Neutrophil (primary cell): Measurements from ENCODE around the gene DSP.

Experiments used
- H3K27ac ChIP-seq: fragments of 200-600 bp; sonication (generic); 2 replicates; pipeline ENCODE4 v1.5.1; 2016; ENCODE audit warnings: mild to moderate bottlenecking, moderate library complexity
- H3K27me3 ChIP-seq: fragments of 200-600 bp; sonication (generic); 2 replicates; pipeline ENCODE4 v1.6.0; 2016; ENCODE audit warnings: mild to moderate bottlenecking
- H3K36me3 ChIP-seq: fragments of 200-600 bp; sonication (generic); 2 replicates; pipeline ENCODE4 v1.5.1; 2017
- H3K4me1 ChIP-seq, 2 experiments: fragments of 200-600 bp in 1 of 2; sonication (generic) in 1 of 2; 1 replicate in 1 of 2; 2 replicates in 1 of 2; pipeline versions ENCODE4 v1.5.1 to v1.6.1; 2013 to 2016; ENCODE audit warnings: low read depth in 1 of 2, low read length in 1 of 2, mild to moderate bottlenecking in 1 of 2, moderate library complexity in 1 of 2; ENCODE audit not compliant: control insufficient read depth in 1 of 2, insufficient read depth in 1 of 2
- H3K4me3 ChIP-seq, 2 experiments: fragments of 200-600 bp in 1 of 2; sonication (generic) in 1 of 2; 1 replicate in 1 of 2; 2 replicates in 1 of 2; pipeline ENCODE4 v1.5.1; 2013 to 2016; ENCODE audit warnings: low read depth in 1 of 2, low read length in 1 of 2, mild to moderate bottlenecking in 1 of 2, moderate library complexity in 1 of 2
- H3K9me3 ChIP-seq: fragments of 200-600 bp; sonication (generic); 2 replicates; pipeline ENCODE4 v1.5.1; 2016
- TF ChIP-seq, protein P1 (sequence below): fragments of 200-600 bp; sonication (generic); IDR thresholded peaks from 2 replicates; pipeline ENCODE4 v1.5.1; 2016; ENCODE audit warnings: antibody characterized with exemption

DSP gene

DNA sequence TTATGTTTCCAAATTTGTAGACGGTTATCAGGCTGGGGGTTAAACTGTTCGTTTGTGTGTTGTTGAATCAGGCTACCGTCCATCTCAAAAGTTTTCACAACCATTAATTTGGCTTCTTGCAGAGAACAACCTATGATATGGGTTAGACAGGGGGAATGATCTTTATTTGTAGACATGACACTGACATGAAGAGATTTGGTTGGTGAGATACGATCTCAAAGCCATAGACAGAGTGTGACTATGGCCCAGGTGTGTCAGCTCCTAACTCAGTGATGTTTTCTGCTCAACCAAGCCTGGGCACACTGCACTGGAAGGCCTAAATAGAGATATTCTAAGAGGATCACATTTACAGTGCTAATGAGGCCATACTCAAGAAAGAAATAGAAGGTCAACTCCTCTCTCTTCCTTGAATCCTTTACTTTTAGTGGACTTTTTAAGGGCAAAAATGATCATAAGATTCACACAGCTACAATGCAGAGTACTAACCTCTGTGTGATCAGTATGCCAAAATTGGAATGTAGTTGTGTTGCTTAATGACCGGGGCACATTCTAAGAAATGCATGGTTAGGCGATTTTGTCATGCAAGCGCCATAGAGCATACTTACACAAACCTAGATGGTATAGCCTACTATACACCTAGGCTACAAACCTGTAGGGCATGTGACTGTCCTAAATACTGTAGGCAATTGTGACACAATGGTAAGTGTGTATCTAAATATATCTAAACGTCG is 30.9 kb downstream of the DSP start:
- Histone ChIP-seq H3K4me3 (no peak overlapping the region), H3K9me3 (no peaks in the 10 kb centered on the region), H3K27ac (no peak overlapping the region), H3K36me3 (no peaks in the 10 kb centered on the region), H3K4me1 (peaks cover under 1 to 1% of the 10 kb centered on the region in 2 experiments), H3K27me3 (peaks cover 88% of the 10 kb centered on the region)
- TF ChIP-seq, protein P1, sequence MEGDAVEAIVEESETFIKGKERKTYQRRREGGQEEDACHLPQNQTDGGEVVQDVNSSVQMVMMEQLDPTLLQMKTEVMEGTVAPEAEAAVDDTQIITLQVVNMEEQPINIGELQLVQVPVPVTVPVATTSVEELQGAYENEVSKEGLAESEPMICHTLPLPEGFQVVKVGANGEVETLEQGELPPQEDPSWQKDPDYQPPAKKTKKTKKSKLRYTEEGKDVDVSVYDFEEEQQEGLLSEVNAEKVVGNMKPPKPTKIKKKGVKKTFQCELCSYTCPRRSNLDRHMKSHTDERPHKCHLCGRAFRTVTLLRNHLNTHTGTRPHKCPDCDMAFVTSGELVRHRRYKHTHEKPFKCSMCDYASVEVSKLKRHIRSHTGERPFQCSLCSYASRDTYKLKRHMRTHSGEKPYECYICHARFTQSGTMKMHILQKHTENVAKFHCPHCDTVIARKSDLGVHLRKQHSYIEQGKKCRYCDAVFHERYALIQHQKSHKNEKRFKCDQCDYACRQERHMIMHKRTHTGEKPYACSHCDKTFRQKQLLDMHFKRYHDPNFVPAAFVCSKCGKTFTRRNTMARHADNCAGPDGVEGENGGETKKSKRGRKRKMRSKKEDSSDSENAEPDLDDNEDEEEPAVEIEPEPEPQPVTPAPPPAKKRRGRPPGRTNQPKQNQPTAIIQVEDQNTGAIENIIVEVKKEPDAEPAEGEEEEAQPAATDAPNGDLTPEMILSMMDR = no peak

DNA sequence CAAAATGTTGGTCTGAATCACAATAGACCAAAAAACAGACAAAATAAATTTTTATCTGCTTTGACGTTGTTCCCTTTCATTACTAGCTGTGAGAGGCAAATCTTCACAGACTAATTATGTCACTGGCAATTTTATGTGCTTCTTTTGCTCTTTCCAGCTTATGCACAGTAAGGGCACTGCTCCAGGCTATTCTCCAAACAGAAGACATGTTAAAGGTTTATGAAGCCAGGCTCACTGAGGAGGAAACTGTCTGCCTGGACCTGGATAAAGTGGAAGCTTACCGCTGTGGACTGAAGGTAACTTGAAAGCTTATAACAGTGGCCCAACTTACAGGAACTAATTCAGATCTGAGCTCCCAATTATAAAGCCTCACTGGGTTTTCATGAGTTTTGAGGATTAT is 33.0 kb downstream of the DSP start:
- TF ChIP-seq, protein P1 = no peak
- Histone ChIP-seq H3K27me3 (peaks cover 67% of the 10 kb centered on the region), H3K4me3 (no peak overlapping the region), H3K36me3 (no peaks in the 10 kb centered on the region), H3K9me3 (no peaks in the 10 kb centered on the region), H3K27ac (no peak overlapping the region), H3K4me1 (peaks cover 20 to 21% of the 10 kb centered on the region in 2 experiments)

DNA sequence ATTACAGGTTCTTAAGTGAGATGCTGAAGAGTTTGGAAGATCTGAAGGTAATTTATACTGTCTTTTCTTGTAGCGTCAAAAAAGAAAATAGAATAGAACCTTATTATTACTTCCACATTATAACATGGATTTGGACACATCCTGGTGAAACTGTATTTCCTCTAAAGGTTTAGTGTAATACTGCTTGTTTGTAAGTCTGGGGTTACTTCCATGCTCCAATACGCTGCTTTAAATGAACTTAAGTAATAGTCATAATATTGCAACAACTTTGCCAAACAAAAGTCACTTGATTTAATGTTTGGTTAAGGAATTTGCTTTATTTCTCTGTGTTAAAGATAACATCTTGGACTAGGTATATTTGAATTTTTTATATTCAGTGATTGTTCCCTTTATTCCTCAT is 37.0 kb downstream of the DSP start:
- no peaks in the 10 kb centered on the region for H3K9me3 ChIP-seq
- H3K4me1 ChIP-seq = peaks cover 20 to 21% of the 10 kb centered on the region in 2 experiments
- peaks cover 44% of the 10 kb centered on the region for H3K27me3 ChIP-seq
- no peak overlapping the region for H3K4me3 ChIP-seq
- TF ChIP-seq, protein P1 = no peak
- no peaks in the 10 kb centered on the region for H3K36me3 ChIP-seq
- H3K27ac ChIP-seq = no peak overlapping the region

DNA sequence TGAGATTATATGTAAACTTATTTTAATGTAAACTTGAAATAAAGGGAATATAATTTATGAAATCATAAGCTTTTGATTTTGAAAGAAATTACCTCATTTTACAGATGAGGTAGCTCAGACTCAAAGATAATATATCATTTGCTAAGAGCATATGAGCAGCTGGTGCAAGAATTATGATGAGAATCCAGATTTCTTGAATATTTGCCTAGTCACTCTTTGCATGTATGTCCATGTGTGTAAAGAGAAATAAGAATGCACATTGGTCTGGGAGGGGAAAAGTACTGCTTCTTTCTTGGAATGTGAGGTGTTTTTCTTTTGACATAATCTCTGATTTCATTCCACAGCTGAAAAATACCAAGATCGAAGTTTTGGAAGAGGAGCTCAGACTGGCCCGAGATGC is 37.5 kb downstream of the DSP start:
- Histone ChIP-seq H3K4me1 (peaks cover 20 to 21% of the 10 kb centered on the region in 2 experiments), H3K27ac (no peak overlapping the region), H3K36me3 (no peaks in the 10 kb centered on the region), H3K27me3 (peaks cover 39% of the 10 kb centered on the region), H3K4me3 (no peak overlapping the region), H3K9me3 (no peaks in the 10 kb centered on the region)
- TF ChIP-seq, protein P1 = no peak

DNA sequence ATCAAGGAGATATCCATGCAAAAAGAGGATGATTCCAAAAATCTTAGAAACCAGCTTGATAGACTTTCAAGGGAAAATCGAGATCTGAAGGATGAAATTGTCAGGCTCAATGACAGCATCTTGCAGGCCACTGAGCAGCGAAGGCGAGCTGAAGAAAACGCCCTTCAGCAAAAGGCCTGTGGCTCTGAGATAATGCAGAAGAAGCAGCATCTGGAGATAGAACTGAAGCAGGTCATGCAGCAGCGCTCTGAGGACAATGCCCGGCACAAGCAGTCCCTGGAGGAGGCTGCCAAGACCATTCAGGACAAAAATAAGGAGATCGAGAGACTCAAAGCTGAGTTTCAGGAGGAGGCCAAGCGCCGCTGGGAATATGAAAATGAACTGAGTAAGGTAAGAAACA is 38.4 kb downstream of the DSP start:
- no peak overlapping the region for H3K4me3 ChIP-seq
- no peaks in the 10 kb centered on the region for H3K9me3 ChIP-seq
- H3K27me3 ChIP-seq = peaks cover 30% of the 10 kb centered on the region
- peaks cover 20 to 21% of the 10 kb centered on the region in 2 experiments for H3K4me1 ChIP-seq
- H3K36me3 ChIP-seq = no peaks in the 10 kb centered on the region
- no peak overlapping the region for H3K27ac ChIP-seq
- TF ChIP-seq, protein P1 = no peak
